ENCODE data around the gene TNS2.
"Not testable (repeated sequence)": the region's sequence is repeated elsewhere in the genome, so short reads cannot be mapped to it uniquely, and the experiment has no call there.

Gene TNS2

DNA sequence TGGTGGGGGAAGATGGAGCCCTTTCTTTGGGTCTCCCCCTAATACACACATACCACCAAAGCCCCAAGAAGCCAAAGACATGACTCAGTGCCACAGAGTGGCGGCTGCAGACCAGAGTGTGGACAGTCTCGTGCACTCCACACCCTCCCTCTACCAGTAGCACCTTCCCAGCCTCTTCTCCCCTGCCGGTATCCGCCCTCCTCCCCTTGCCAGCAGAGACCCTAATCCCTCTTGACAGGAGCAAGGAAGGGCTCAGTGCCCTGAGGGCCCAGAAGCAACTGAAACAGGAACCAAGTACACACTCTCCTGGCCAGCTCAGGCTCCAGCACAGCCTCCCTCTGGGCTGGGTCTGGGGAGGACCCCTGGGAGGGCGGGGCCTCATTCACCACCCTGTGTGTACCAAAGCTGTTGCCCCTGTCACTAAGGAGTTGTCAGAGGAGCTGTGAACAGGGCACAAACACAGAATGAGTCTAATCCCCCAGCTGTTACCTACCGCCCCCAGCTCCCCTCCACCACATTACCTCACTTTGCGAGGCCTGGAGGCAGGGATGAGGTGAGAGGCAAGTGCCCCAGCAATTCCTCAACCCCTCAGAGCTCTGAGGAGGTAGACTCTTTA, 21.1 kb downstream of the TNS2 start:
- DNase-seq, result no peak

DNA sequence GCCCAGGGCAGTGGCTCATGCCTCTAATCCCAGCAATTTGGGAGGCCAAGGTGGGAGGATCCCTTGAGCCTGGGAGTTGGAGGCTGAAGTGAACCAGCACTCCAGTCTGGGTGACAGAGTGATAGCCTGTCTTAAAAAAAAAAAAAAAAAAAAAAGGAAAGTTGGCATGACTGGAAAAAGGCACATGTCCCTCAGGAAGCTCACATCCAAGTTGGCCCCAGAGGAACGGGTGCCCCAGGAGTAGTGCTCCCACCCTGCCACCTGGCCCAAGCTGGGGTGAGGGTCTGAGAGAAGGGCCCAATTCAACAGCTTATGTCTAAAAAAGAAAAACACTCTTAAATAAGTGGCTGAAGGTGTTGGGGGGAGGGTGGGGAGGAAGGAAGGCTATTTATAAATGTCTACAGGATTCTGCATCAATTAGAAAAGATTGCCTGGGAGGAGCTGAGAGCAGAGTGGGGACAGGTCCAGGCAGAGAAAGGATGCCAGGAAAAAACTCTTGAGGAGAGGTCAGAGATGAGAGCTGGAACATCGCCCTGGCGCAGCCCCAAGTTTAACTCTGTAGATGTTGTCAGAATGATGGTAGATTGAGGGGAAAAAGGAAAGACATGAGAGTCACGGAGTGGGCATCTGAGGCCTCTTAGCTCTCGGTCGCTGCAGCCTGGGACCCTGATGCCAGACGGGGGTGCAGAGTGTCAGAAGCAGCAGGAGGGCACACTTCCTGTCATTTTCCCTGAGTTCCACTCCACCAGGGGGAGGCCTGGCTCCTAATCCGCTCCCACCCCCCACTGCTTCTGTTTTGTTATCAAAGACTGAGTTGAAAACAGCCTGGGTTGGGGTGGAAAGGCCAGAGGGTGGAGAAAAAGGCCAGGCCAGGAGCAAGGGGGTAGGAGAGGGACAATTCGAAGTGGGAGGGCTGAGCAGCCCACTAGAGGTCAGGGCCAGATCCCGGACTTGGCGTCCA, 22.0 kb downstream of the TNS2 start:
- DNase-seq, result no peak

DNA sequence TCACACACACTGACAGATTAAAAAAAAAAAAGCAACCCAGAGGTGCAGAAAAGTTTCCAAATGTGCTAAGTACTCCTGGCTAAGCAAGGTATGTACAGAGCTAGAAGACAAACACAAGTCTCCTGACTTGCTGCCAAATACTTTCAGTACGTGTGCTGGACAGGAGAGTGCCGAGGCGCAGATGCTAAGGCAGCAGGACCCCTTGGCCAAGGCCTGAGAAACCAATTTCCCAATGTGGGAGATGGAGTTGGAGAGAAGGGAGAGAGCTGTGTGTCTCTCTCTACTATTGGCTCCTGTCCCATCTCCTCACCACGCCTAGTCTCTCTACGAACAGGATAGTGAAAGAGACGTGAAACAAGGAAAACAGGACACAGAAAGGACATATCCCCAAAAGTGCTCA, 24.0 kb downstream of the TNS2 start:
- DNase-seq, result no peak

DNA sequence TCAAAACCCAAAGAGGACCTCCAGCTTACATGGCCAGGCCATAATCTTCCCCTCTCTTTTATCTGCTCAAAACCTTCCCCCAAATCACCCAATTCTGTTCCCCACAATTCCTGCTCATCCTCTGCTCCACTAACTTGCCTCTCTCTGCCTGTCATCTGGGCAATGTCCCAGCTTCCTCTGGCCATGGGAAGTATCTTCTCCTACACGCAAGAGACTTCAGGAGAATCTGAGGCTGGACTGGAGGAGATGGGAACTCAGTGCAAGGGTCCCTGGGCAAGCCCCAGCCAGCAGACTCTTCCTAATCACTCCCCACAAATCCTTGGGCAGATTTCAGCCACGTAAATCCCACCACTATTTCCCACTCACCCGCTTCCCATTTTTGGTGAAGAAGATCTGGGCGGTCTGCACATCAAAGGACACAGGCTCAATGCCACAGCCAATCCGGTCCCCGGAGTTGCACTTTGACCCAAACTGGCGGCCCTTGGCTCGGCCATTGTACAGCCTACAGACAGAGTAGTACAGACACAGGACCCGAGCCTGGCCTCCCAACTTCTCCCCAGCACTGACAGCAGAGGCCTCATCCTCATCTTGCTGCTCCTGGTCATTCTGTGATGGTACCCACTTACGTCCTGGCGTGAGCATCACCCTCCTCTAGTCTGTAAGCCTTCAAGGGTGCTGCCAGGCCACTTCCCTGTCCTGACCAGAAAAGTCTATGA, 24.6 kb downstream of the TNS2 start:
- no peak for DNase-seq

DNA sequence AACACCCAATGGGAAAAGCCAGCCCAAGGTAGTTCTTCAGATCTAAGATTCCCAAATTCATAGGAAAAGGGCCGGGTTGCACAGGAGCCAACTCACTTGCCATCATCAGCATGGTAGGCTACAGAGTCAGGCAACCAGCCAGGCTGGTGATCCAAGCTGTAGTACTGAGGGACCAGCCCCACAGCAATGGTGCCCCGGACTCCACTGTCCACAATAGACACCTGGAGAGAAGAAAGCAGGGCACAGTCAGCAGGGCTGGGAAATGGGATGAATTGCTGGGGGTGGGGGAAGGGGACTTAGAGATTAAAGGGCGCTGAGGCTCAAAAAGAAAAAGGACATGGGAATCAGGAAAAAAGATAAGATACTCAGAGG, 25.1 kb downstream of the TNS2 start:
- no peak for DNase-seq

DNA sequence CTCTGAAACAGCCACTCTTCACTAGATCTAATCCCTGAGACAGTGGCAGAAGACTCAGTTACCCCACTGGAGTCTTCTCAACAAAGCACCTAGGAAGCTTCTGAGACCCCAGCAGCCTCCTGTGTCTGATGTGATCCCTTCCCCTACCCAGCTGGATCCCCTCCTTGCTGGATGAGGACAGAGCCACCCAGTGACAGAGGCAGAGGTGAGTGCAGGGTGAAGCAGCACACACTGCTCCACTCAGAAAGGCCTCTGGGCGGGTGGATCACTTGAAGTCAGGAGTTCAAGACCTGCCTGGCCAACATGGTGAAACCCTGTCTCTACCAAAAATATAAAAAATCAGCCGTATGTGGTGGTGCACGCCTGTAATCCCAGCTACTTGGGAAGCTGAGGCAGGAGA, 26.6 kb downstream of the TNS2 start:
- no peak for DNase-seq

DNA sequence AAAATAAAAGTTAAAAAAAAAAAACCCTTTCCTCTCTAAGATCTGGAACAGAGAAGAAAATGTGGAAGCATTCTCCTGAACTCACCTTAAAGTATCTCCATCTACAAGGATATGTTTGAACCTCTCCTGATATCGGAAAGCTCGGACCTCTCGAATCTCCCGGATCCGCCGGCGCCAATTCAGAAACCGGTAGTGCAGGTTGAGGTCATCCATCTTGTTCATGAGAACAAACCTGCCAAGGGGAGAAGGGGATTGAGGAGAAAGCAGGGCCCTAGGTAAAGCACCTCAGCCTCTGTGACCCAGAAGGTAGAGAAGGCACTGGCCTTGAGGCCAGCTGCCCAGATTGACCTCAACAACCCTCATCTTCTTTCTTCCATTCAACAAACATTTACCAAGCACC, 27.2 kb downstream of the TNS2 start:
- no peak for DNase-seq

DNA sequence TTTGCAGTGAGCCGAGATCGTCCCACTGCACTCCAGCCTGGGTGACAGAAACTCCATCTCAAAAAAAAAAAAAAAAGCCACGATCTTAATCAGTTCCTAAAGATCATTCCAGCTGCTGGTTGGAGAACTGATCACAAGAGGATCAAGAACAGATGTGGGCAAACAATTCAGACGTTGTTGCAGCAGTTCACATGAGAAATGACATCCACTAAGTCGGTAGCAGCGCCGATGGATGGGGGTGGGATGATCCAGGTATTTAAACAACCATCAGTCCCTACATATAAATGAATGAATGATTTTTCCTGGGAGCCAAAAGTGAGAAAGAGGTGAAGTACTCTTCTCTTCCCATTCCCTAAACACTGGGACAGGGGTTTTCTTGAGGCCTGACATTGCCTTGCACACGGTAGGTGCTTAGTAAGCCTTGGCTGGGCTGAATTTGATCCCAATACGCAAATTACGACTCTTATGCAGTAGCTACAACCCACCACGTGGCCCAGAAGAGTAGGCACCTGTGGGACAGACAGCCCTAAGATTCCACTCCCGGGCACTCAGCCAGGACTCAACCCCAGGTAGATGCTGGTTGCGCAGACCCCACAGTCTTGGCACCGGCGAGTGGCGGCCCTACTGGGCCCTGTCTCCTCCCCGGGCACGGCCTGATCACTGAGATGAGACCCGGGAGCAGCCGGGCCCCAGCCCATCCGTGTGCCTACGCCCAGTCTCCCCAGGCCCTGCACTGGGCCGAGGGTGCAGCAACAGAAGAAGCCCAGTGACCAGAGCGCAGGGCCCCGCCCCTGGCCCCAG, 28.8 kb downstream of the TNS2 start:
- no peak for DNase-seq

DNA sequence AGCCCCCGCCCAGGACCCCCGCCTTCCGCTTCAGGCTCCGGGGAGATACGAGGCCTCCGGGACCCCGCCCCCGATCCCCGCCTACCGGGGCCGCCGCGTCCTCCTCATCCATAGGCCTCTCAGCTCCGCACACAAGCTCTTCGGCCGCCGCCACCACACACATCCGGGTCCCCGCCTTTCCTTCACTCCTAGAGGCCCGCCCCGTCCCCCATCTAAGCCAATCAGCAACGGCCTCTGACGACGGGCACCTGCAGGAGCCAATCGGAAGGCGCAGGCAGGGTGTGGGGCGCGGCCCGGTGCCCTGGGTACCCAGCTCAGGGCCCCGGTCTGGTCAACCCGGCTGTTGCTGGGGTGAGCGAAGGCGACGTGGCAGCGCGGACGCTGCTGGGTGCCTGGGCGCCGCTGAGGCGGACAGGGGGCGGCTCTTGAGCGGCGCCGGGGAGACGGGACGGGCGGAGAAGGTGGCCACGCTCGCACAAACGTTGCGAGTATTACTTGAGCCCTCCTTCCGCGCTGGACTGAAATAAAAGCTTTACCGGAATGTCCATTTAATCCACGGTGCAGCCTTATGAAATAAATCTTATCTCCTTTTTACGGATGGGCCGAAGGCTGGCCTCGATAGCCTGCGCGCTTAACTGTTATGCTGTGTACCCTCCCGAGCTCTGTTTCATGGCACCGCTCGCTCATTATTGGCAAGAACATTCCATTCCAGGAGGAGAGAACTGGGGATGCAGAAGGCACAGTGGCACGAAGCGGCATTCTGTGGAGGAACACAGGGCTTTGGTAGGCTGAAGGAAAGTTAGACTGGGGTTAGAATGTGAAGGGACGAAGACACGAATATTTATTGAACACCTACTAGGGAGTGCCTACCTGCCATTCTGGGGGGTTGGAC, 29.6 kb downstream of the TNS2 start, which contains the start of gene SPRYD3:
SPRYD3 (minus strand) TSS at position 165 of the 892 bp plus-strand sequence; CDS start at position 108, 57 bp downstream.
- peak; percentile 98 for DNase-seq

DNA sequence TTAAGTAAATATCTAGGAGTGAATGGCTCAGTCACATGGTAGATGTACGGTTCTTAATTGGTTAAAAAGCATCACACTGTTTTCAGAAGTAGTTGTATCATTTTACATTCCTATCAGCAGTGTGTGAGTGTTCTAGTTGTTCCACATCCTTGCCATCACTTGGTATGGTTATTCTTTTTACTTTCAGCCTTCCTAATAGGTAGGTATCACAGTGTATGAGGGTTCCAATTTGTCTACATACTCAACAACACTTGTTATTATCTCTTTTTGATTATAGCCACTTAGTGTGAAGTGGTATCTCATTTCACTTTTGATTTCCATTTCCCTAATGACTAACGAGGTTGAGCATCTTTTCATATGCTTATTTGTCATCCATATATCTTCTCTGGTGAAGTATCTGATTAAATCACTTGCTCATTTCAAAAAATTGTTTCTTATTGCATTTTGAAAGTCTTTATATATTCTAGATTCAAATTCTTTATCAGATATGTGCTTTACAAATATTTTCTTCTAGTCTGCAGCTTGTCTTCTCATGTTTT, 32.8 kb downstream of the TNS2 start:
- no peak for DNase-seq

DNA sequence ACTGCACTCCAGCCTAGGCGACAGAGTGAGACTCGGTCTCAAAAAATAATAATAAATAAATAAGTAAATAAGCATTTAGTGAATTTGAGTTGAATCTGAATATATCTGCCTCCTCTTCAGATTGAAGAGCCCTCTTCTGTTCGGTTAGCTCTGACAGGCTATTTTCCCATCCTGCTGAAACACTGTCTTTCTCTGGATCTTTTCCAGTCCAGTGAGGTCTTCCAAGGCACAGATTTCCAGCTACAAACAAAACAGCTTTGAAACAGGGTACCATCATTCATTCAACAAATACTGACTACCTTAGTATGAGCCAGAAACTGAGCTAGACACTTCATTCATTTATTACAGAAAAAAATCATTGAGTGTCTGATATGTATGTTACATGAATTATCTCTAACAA, 36.5 kb downstream of the TNS2 start:
- DNase-seq, result no peak

DNA sequence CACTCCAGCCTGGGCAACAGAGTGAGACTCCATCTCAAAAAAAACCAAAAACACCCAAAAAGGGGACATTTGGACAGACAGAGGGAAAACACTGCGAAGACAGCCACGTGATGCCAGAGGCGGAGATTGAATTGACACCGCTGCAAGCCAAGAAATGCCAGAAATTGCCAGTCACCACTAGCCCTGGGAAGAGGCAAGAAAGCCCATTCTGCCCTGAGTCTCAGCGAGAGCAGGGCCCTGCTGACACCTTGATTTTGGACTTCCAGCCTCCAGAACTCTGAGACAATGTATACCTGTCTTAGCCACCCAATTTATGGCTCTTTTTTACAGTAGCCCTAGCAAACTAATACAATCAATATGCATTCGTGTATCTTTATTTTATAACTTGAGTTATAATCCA, 40.2 kb downstream of the TNS2 start:
- no peak for DNase-seq

DNA sequence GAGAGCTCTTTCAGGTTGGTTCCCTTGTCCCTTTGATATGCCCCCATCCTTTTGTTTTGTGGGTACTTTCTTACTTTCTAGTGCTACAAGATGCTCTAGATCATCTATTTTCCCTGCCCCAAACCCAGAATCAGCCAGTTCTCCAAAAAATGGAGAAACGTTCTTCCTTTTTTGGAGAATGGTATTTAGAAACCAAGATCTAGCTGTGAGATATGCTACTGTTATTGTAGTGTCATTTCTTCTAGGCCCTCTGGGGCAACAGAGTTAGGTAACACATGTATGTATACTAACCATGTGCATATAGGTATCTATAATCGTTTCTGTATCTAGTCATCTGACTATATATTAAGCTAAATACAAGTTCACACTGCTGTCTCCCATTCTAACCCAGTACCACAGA, 40.7 kb downstream of the TNS2 start:
- DNase-seq, result no peak

DNA sequence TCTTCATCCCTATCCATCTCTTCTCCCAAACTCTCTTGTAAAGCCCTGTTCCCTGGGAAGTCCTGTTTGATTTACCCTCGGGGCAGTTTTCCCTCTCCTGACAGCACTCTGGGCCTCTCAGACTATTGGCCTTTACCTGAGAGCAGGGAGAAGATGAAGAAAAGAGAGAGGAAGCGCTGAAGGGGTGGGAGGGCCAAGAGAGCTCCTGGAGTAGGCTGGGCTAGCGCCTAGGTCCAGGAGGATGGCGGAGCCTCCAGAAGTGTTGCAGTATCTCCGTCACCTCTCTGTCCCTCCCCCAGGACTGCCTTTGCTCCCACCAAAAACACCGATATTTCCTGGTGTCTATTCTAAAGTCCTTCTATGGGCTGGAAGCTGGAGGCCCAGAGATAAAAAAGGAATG, 41.9 kb downstream of the TNS2 start:
- no peak for DNase-seq

DNA sequence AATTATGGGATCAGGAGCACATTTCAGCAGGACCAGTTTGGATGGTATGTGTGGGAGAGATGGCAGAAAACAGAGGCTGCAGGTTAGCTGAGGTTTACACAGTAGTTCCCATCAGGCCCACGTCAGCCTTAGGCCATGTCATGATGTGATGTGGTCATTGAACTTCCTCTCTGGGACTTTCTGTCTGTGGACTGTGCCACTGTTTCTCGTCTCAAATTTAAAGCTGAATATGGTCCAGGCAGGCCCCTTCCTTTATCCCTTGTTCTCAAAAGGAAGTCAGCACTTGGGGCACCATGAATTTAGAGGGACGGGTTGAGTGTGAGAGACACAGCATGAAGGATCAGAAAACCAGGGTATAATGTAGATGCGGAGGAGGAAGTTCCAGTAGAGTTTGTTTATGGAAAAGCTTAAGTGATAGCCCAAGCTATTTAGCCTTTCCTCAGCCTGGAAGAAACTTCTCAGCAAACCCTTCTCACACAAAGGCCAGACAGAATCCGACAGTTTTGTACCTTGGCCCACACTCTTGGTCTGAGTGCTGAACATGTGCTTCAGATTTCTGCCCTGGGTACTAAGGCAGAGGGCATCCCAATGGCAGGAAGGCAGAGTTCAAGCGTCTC, 44.0 kb downstream of the TNS2 start:
- DNase-seq, result no peak

DNA sequence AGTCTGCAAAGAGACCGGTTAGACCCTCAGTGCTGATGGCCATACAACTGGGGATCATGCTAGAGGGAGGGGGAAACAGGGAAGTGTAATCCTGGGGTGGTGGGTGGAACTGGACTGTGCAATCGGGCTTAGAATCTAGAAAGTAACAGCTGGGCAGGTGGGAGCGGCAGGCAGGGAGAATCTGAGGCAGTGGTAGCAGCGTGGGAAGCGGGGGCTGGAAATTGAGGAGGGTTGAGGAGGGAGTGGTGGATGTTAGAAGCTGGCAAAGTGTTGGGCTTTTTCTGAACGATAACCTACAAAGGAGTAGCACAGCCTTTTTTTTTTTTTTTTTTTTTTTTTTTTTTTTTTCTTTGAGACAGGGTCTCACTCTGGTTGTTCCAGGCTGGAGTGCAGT, 44.5 kb downstream of the TNS2 start:
- no peak for DNase-seq

DNA sequence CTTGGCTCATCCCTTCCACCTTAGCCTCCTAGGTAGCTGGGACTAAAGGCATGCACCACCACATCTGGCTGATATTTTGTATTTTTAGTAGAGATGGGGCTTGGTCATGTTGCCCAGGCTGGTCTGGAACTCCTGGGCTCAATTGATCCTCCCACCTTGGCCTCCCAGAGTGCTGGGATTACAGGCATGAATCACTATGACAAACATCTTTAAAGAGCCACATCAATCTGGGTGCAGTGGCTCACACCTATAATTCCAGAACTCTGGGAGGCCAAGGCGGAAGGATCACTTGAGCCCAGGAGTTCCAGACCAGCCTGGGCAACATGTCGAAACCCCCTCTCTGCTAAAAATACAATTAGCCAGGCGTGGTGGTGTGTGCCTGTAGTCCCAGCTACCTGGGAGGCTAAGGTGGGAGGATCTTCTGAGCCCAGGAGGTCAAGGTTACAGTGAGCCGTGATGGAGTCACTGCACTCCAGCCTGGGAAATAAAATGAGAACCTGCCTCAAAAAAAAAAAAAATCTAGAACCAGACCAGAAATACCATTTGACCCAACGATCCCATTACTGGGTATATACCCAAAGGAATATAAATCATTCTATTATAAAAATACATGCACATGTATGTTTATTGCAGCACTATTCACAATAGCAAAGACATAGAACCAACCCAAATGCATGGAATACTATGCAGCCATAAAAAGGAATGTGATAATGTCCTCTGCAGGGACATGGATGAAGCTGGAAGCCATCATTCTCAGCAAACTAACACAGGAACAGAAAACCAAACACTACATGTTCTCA, 45.1 kb downstream of the TNS2 start:
- not testable (repeated sequence) for DNase-seq

DNA sequence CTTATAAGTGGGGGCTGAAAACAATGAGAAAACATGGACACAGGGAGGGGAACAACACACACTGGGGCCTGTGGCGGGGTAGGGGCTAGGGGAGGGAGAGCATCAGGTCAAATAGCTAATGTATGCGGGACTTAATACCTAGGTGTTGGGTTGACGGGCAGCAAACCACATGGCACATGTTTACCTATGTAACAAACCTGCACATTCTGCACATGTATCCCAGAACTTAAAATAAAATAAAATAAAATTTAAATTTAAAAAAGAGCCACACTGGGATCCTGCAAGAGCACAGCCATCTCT, 45.7 kb downstream of the TNS2 start:
- DNase-seq, result not testable (repeated sequence)

DNA sequence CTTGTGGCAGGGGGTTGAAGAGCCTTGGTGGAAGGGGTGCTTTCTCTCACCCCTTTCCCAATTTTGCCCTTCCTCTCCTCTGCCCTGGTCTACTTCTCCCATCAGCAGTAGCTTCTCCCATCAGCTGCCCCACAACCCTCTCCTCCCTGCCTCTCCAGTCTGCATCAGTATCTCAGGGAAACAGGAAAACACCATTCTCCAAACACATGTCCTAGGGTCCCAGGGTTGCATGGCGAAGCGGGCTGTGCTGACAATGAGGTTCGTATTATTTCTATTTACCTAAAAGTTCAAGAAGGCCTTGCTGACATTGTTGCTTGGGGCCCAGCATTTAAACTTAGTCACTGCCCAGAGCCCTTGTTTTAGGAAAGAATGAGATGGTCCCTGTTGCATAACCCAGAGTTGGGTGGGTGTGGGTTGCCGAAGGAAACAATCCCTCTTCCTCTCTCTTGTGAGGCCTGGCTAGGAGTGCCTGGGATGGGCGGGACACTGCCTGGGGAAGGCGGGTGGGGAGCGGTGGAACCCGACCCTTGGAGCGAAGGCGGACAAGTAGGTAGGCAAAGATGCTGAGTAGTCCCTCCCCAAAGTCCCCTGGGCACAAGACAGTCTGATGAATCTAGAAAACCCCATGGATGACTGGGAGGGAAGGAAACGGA, 46.4 kb downstream of the TNS2 start:
- no peak for DNase-seq

DNA sequence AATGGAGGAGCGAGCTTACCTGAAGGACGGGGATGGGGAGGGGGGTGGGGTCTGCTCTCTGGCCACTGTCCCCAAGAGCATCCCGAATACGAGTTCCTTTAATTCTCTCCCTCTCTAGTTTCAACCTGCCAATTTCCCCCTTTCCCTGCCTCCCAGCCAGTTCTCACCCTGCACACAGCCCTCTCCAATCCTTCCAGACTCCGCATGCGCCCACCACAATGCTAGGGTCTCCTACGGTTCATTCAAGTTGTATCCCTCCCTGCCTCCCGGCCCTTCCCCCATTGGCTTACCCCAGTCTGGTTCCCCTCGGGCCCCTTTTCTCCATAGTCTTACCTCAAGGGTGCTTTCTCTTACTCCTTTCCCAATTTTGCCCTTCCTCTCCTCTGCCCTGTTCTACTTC, 46.9 kb downstream of the TNS2 start:
- no peak for DNase-seq
